GM20431 (cell line): ENCODE results near the gene SEMA6A.

Experiments
- in situ Hi-C: fragments of 300-500 bp; cut with MseI, MboI; formaldehyde crosslinking; loops from one replicate; pipeline ENCODE4 v1.15.0; 2020; ENCODE audit warnings: low sequenced_read_pairs; ENCODE audit not compliant: unreplicated experiment

Gene SEMA6A

DNA sequence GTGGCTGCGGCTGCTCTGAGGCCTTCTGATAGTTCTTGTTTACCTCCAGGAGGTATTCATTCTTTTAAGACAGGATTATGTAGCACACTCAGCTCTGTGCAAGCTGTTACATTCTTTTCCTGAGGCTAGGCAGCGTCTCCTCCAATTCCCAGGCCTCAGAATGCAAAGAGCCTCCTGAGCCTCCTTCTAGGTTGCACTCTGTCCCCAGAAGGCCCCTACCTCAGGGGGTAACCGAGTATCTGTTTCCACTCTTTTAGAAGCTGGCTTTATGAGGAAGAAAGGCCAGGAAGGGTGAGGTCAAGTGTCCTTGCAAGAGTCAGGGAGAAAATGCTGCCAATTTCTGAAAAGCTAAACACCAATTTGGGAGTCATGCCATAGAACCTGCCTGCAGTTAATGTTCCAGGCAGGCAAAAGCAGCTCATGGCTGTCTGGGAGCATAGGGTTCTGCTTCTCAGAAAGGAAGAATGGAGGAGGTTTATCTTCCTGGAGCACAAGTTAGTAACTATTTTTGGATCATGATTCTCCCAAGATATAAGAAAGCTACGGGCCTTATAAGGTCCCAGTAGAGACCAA lies 178.9 kb downstream of the SEMA6A start:
- in situ Hi-C loops, result no loop called here

DNA sequence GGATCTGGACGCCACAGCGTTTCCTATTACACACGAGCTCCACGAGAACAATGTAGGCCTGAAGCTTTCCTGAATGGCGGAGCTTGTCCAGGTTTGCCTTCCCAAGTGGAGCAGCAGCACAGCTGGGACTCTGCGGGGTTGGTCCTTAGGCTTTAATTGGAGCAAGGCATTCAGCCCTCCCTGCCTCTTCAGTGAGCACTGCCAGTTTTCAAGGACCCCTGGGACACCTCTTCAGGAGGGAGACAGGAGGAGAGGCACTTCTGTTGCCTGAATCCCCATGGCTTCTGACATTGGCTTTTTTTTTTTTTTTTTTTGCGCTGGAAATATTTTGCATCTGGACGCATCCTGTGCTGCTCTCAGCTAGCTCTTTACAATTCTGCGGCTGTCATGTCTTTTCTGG lies 179.4 kb downstream of the SEMA6A start:
- in situ Hi-C loops, result no loop called here

DNA sequence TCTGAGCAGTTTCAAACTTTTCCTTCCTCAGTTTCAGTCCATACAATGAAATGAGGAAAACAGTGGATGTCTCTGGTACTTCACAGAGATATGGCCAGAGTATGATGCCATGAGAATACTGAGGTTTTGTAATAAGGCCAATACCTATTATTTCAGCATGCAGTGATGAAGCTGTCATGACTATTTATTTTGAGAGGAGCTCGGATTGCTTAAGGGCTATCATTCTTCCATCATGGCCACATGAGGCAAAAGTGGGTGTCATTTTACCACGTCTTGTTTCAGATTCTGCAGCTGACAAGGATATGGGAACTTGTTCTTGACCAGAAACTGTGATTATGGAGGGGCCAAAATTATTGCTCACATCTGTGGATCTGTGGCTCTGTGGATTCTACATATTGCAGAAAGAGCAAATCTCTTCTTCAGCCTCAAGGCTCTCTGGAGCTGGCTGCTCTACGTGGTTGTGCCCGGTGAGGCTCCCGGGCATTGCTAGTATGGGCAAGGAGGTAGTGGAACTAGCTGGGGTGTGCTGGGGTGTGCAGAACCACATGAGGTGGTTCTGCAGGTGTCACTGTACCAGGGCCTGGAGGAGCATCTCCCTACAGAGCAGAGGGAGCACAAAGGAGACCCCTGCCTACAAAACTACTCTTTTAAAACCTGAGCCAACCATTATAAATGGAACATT lies 180.3 kb downstream of the SEMA6A start:
- in situ Hi-C loops, result no loop called here
